ENCODE data around the gene NLK.

DNA sequence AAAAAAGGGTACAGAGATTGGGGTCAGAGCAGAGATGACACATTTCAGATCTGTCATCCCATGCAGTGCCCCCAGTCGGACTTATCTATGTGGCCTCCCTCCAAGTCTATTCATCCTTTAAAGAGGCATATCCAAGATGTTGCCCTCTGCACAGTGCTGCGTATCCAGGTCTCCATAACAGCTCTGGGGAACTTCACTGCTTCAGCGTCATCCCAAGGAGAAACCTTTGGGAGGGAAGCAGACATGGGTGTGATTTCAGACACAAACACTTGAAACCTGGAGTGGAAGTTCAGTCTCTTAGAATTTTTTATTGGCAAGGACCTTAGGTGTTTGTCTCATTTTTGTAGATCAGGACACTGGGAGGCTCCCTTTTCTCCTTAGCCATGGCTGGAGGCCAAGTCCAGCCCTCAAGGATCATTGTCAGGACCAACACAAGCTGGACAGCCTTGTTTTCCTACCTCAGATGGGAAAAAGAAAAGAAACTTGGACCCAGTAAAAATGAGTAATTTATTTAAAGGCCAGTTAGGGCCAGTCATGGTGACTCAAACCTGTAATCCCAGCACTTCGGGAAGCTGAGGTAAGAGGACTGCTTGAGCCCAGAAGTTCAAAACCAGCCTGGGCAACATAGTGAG lies 23.9 kb upstream of the NLK start:
- TF ChIP-seq, protein P1, sequence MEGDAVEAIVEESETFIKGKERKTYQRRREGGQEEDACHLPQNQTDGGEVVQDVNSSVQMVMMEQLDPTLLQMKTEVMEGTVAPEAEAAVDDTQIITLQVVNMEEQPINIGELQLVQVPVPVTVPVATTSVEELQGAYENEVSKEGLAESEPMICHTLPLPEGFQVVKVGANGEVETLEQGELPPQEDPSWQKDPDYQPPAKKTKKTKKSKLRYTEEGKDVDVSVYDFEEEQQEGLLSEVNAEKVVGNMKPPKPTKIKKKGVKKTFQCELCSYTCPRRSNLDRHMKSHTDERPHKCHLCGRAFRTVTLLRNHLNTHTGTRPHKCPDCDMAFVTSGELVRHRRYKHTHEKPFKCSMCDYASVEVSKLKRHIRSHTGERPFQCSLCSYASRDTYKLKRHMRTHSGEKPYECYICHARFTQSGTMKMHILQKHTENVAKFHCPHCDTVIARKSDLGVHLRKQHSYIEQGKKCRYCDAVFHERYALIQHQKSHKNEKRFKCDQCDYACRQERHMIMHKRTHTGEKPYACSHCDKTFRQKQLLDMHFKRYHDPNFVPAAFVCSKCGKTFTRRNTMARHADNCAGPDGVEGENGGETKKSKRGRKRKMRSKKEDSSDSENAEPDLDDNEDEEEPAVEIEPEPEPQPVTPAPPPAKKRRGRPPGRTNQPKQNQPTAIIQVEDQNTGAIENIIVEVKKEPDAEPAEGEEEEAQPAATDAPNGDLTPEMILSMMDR (IDR thresholded peaks at IDR 0.05), result no peak
- no peak for TF ChIP-seq POLR2AphosphoS5 (IDR thresholded peaks at IDR 0.05)

All from upper lobe of left lung (tissue), 4 donors.